ENCODE measurements around the gene PCNX4. TPM values are rescaled to one million over a fixed set of nuclear protein-coding genes. Genes with fewer than 3 reads are reported as not detected.

PCNX4 gene
- total RNA-seq, 1 experiment from 2014 or later: 64.0 TPM

DNA sequence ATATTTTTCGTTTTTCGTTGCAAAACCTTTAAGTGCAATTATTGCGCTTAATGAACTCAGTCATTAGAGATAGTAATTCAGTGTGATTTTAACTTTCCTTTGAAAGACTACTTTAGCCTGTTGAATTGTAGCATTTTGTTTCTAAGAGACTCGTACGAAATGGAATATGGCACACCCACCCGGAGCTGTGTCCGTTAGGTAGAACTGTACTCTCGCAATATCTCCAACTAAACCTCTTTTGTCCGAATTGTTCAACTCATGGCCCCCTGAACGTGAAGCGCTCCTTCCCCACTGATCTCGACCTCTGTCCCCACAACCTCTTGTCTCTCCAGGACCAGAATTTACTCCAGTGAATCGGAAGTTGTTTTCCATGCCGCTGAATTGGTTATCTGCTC, 800 bp downstream of the PCNX4 start:
- BruUV-seq (replicated peaks): no TSS peak
- peak; percentile 45 for DNase-seq (ENCODE audit: low spot score)
- no peaks in the 10 kb centered on the region for H3K27me3 ChIP-seq (replicated peaks; ENCODE audit: insufficient read depth, low read depth, low read length, poor library complexity)
- H3K4me3 ChIP-seq (ENCODE audit: low read depth, low read length, poor library complexity, severe bottlenecking): peak overlapping the region; percentile 68
- H3K9me3 ChIP-seq (ENCODE audit: low read depth, low read length, poor library complexity, severe bottlenecking): no peaks in the 10 kb centered on the region
- POLR2A ChIA-PET (ENCODE audit: low non-redundant PET): no interaction called here
- peak overlapping the region; percentile 99 for H3K27ac ChIP-seq (ENCODE audit: low read depth, low read length, poor library complexity, severe bottlenecking)
- intact Hi-C loops (cut with micrococcal nuclease; ENCODE audit: unreplicated experiment): no loop called here
- H3K4me1 ChIP-seq (ENCODE audit: insufficient read depth, low read length, poor library complexity, severe bottlenecking): peaks cover 8% of the 10 kb centered on the region
- TF ChIP-seq EZH2 (IDR thresholded peaks at IDR 0.05; ENCODE audit: borderline replicate concordance, low read depth, low read length, poor library complexity, severe bottlenecking): no peak
- TF ChIP-seq, protein P1, sequence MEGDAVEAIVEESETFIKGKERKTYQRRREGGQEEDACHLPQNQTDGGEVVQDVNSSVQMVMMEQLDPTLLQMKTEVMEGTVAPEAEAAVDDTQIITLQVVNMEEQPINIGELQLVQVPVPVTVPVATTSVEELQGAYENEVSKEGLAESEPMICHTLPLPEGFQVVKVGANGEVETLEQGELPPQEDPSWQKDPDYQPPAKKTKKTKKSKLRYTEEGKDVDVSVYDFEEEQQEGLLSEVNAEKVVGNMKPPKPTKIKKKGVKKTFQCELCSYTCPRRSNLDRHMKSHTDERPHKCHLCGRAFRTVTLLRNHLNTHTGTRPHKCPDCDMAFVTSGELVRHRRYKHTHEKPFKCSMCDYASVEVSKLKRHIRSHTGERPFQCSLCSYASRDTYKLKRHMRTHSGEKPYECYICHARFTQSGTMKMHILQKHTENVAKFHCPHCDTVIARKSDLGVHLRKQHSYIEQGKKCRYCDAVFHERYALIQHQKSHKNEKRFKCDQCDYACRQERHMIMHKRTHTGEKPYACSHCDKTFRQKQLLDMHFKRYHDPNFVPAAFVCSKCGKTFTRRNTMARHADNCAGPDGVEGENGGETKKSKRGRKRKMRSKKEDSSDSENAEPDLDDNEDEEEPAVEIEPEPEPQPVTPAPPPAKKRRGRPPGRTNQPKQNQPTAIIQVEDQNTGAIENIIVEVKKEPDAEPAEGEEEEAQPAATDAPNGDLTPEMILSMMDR (conservative IDR thresholded peaks at IDR 0.05; ENCODE audit: low read depth, low read length): no peak
- CTCF ChIA-PET: no interaction called here
- H3K36me3 ChIP-seq (ENCODE audit: insufficient read depth, low read length, poor library complexity, severe bottlenecking): peaks cover 9% of the 10 kb centered on the region

DNA sequence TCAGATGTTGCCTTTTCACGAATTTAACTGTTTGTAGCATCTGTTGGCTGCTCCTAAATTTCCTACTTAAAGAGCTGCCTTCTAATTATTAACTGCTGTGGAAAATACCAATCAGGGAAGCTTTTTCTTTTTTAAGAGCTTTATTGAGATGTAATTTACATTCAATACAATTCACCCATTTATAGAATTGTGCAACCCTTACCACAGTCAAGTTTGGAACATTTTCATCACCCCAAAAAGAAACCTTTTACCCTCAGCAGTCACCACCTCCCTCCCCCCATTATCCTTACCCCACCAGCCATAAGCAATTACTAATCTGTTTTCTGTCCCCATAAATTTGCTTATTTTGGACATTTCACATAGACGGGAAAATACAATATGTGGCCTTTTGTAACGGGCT, 1.4 kb downstream of the PCNX4 start:
- POLR2A ChIA-PET (ENCODE audit: low non-redundant PET): no interaction called here
- H3K9me3 ChIP-seq (ENCODE audit: low read depth, low read length, poor library complexity, severe bottlenecking): no peaks in the 10 kb centered on the region
- H3K4me3 ChIP-seq (ENCODE audit: low read depth, low read length, poor library complexity, severe bottlenecking): peak overlapping the region; percentile 68
- intact Hi-C loops (cut with micrococcal nuclease; ENCODE audit: unreplicated experiment): no loop called here
- H3K36me3 ChIP-seq (ENCODE audit: insufficient read depth, low read length, poor library complexity, severe bottlenecking): peaks cover 14% of the 10 kb centered on the region
- CTCF ChIA-PET: no interaction called here
- H3K27me3 ChIP-seq (replicated peaks; ENCODE audit: insufficient read depth, low read depth, low read length, poor library complexity): no peaks in the 10 kb centered on the region
- no peak for DNase-seq (ENCODE audit: low spot score)
- H3K27ac ChIP-seq (ENCODE audit: low read depth, low read length, poor library complexity, severe bottlenecking): peak overlapping the region; percentile 99
- TF ChIP-seq EZH2 (IDR thresholded peaks at IDR 0.05; ENCODE audit: borderline replicate concordance, low read depth, low read length, poor library complexity, severe bottlenecking): no peak
- TF ChIP-seq, protein P1 (conservative IDR thresholded peaks at IDR 0.05; ENCODE audit: low read depth, low read length): no peak
- H3K4me1 ChIP-seq (ENCODE audit: insufficient read depth, low read length, poor library complexity, severe bottlenecking): peaks cover 8% of the 10 kb centered on the region
- TSS peak; percentile 45 for BruUV-seq (replicated peaks)

DNA sequence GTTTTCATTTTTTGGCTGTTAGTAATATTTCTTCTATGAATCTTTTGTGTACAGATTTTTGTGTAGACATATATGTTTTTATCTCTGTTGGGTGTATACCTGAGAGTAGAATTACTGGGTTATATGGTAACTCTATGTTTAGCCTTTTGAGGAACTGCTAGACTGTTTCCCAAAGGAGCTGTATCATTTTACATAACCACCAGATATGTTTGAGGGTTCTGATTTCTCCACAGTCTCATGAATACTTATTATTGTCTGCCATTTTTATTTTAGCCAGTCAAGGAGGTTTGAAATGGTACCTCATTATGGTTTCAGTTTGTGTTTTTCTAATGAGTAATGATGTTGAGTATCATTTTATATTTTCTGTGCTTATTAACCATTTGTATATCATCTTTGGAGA, 1.9 kb downstream of the PCNX4 start:
- peak overlapping the region; percentile 99 for H3K27ac ChIP-seq (ENCODE audit: low read depth, low read length, poor library complexity, severe bottlenecking)
- peaks cover 8% of the 10 kb centered on the region for H3K4me1 ChIP-seq (ENCODE audit: insufficient read depth, low read length, poor library complexity, severe bottlenecking)
- no peak for DNase-seq (ENCODE audit: low spot score)
- intact Hi-C loops (cut with micrococcal nuclease; ENCODE audit: unreplicated experiment): no loop called here
- TF ChIP-seq, protein P1 (conservative IDR thresholded peaks at IDR 0.05; ENCODE audit: low read depth, low read length): no peak
- no peak for TF ChIP-seq EZH2 (IDR thresholded peaks at IDR 0.05; ENCODE audit: borderline replicate concordance, low read depth, low read length, poor library complexity, severe bottlenecking)
- H3K36me3 ChIP-seq (ENCODE audit: insufficient read depth, low read length, poor library complexity, severe bottlenecking): peaks cover 15% of the 10 kb centered on the region
- CTCF ChIA-PET: no interaction called here
- POLR2A ChIA-PET (ENCODE audit: low non-redundant PET): no interaction called here
- peak overlapping the region; percentile 68 for H3K4me3 ChIP-seq (ENCODE audit: low read depth, low read length, poor library complexity, severe bottlenecking)
- no TSS peak for BruUV-seq (replicated peaks)
- H3K27me3 ChIP-seq (replicated peaks; ENCODE audit: insufficient read depth, low read depth, low read length, poor library complexity): no peaks in the 10 kb centered on the region
- H3K9me3 ChIP-seq (ENCODE audit: low read depth, low read length, poor library complexity, severe bottlenecking): no peaks in the 10 kb centered on the region

Measured in A673 (cell line).